HG03520 (cell line): ENCODE data around the gene EXD3.
A peak's percentile ranks its signal among the peaks of the same experiment; 100 is the strongest.
"Not testable (repeated sequence)": the region's sequence is repeated elsewhere in the genome, so short reads cannot be mapped to it uniquely, and the experiment has no call there.

Source experiments
- ATAC-seq: cut with Tn5 transposase; IDR thresholded peaks from one replicate; pipeline ENCODE4 v1.9.1; 2021; ENCODE audit warnings: mild to moderate bottlenecking, moderate library complexity; ENCODE audit not compliant: unreplicated experiment

Gene EXD3

DNA sequence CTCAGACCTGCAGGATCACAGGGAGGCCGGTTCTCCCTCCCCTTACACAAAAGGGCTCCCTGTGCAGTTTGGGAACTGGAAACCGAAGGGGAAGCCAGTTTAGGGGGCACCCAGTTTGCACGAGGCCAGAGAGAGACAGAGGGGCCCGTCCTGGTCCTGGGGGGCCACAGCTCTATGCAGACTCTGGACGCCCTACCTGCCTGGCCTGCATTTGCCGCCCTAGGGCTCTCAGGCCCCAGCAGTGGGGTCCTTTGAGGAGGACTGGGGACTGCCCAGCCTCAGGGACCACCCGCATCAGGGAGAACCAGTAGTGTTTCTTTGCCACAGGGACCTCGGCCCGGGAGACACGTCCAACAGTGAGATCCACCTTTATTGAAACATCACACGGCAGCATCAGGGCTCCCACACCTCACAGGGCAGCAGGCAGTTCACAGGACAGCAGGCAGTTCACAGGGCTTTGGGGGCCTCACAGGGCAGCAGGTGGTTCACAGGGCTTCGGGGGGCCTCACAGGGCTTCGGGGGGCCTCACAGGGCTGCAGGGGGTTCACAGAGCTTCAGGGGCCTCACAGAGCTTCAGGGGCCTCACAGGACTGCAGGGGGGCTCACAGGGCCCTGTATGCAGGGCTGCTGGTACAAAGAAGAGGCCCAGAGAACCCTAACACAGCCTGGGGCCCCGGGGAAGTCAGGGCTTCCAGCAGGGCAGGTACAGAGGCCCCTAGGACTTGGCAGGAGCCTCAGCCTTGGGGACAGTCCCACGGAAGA is 36.8 kb upstream of the EXD3 start:
- no peak for ATAC-seq

DNA sequence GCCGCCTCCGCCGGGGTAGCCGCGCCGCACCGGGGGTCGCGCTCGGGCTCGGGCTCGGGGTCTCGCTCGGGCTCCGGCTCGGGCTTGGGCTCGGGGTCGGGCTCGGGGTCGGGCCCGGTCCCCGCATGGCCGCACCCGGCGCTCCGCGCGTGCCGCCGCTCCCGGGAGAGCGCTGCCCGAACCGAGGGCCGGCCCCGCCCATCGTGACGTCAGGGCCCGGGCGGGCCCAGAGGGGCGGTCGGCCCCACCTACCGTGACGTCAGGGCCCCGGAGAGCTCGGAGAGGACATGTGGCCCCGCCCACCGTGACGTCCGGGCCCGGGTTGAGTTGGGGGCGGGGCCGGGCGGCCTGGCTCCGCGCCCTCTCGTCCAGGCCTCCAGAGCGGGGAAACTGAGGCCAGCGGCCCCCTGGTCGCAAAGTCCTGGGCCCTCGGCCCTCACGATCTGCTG is 36.2 kb upstream of the EXD3 start, which contains the start of gene NSMF:
NSMF (minus strand) TSS at position 183 of the 449 bp plus-strand sequence. CDS start 232 bp downstream, outside the sequence.
- peak; percentile 65 for ATAC-seq

DNA sequence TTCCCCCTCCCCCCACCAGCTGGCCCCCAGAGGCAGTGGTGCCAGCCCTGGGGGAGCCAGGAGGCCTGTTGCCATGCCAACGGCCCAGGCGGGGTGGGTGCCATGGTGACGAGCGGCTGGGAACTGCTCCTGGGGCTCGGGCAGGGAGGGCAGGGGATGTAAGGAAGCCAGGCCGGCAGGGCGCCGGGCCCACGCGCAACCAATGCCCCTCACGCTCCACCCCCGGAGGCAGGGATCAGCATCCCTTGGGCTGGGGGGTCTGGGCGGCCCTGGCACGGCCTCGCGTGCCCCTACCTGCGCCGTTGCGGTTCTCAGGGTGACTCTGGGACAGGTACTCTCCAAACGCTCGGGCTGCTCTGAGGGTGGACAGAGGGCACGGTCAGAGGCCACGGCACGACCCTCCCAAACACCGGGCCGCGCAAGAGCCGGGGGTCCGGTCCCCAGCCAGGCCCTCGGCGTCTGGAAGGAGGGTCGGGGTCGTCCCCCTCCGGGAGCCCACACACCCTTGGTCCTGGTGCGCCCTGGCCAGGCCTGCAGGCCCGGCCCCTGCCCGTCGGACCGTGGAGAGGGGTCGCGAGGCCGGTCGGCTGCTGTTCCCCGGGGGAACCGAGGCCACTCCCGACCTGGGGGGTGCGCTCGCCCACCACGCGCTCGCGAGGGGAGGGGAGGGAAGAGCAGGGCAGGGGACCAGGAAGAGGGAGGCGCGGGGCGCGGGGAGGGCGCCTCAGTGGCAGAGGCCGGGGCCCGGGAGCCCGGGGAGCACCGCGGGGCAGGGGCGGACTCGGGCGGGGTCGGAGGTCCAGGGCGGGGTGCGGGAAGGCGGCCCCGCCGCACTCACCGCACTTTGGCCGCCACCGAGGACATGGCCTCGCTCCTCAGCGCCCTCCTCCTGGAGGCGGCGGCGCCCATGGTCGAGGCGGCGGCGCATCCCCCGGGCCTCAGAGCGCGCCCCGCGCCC is 35.5 kb upstream of the EXD3 start:
- peak; percentile 10 for ATAC-seq

DNA sequence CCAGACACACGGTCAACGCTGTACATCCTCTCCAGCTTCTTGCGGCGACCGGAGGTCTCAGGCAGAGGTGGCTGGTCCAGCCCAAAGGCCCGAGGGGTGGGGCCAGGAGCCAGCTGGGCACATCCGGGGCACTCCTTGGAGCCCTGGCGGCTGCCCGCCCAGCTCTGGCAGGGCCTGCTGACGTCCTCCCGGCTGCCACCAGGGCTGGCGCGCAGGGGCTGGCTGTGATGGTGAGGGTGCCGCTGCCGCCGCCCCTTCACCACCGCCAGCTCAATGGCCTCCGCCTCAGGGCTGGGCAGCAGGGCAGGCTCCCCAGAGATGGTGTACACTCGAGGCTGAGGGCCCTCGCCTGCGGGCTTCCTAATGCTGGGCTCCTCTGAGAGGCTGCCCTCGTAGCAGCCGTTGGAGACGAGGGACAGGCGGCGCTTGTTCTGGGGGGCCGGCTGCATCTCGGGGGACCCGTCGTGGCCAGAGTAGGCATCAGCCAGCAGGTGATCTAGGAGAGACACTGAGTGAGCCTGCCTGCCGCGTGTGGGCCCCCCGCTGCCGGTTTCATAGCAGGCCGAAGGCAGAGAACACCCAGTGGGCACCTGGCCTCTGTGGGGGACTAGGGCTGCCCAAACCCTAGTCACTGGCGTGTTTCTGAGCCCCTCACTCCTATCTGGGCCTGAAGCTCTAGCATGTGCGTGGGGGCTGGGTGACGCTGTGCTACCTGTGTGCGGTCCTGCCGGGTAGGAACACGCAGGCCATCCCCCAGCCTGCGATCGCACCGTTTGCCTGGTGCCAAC is 34.6 kb upstream of the EXD3 start:
- ATAC-seq, result no peak

DNA sequence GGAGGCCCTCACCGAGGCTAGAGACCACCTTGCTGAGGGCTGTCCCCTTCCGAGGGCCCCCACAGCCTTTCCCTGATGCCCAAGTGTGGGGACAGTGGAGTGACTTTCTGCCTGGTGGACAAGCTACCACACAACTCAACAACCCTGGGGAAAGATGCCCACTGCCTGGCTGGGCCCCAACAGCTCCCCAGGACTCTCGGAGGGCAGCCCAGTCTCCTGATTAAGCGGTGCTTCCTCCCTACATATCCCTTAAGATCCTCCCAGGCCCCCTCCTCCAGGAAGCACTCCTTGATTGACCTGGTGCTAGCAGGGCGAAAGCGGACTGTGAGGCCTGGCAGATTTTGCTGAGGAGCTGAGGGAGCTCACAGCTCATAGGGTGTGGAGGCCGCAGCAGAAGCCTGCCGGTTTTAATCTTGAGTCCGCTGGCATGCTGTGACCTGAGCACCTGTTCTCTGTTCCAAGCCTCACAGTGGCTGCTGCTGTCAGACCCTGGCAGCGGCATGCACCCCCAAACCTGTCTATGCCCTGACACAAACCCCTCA is 34.0 kb upstream of the EXD3 start:
- ATAC-seq, result no peak

DNA sequence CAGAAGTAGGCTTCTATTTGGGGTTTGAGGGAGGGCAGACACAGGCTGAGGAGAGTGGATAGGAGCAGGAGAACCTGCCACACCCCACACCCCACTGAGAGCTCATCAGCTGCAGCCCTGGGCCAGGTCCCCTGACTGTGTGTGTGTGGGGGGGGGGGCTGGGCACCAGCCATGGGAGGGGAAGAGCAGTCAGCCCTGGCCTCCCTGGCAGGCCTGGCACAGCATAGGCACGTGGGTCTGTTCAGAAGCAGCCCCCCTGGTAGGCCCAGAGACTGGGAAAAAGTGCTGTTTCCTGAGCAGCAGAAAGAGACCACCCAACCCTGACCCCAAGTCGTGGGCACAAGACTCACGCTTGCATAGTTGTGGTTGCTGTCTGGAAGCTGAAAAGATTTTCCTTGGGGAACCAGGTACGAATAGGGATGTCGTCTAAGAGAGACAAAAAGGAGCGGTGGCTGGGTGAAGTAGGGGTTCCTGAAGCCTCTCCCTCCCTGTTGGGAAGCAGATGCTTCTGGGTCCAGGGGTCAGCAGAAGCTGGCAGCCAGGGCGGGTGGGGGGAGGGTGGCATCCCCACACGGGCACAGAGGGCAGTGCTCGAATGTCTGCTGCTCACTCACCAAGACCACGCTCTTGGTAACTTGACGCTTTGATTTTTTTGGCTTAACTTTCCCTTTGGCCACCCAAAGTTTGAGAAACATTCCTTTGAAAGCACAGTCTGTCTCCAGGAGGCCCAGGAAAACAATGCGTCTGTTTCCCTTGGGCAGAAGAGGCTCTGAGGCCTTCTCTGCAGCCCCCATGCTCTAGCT is 33.3 kb upstream of the EXD3 start:
- no peak for ATAC-seq

DNA sequence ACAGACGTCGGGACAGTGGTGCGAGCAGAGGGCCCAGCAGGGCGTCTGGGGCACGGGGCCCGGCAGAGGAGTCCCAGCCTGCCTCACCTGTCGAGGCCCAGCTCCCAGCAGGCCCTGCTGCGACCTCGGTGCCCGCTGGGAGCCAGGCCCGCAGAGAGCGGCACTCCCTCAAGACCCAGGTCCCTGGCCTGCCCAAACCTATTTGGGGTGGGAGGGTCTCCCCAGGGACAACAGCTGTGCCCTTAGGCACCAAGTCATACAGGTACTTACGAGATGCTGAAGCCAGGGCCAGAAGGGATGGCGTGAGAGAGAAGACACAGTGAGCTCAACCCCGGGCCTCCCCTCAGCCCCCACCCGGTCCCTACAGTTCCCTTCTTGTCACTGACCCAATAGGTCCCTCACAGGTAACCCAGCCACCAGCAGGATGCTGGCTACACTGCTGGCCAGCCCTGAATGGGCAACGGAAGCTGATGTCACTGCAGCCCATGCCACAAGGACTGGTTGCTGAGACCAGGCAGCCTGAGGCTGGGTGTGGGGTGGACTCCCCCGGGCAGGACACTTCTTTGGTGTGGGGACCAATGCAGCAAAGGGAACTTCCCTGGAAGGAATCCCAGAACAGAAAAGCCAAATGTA is 32.5 kb upstream of the EXD3 start:
- no peak for ATAC-seq

DNA sequence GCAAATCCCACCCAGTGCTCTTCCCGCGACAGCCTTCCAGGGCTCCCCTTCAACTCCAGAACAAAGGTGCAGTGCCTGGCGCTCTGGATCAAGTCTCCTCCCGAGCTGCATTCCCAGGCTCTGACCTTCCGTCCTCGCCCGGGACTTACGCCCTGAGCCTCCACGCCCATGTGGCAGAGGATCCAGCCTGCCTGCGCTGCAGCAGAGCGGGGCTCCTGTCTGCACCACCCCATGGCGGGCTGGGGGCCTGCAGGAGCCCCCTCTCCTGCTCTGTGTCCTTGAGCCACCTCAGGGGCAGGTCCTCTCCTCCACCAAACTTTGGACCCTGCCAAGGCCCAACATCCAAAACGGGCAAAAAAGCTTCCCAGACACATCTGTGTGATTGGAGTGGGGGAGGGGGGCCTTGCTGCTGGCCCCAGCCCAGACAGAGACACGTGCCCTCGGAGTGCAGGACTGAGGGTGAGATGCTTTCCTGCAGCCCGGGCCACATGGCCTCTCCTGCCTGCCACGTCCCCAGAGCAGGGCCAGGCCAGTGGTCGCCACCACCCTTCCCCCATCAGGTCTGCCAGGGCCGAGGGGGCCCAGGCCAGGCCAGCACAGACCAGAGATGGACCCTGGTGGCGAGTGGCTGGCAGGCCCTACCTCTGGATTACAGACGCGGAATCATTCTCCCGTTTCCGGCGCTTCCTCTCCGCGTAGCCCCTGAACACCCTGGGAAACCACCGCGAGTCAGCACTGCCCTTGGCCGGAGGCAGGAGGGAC is 31.8 kb upstream of the EXD3 start:
- ATAC-seq, result no peak

DNA sequence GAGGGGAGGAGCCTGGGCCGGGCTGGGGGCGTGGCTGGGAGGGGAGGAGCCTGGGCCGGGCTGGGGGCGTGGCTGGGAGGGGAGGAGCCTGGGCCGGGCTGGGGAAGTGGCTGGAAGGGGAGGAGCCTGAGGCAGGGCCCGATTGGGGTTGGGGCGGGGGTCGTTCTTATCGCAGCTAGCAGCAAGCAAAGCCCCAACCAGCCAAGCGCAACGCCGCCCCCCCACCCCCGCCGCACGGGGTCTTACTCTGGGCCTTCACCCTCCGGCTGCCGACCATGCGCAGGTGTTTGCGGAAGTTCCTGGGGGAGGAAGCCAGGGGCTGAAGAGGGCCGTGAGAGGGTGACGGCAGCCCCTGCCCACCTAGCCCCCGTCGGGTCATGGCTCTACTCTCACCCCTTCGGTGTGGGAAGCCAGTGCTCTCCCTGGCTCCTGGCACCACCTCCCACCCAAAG is 31.2 kb upstream of the EXD3 start:
- ATAC-seq, result no peak

DNA sequence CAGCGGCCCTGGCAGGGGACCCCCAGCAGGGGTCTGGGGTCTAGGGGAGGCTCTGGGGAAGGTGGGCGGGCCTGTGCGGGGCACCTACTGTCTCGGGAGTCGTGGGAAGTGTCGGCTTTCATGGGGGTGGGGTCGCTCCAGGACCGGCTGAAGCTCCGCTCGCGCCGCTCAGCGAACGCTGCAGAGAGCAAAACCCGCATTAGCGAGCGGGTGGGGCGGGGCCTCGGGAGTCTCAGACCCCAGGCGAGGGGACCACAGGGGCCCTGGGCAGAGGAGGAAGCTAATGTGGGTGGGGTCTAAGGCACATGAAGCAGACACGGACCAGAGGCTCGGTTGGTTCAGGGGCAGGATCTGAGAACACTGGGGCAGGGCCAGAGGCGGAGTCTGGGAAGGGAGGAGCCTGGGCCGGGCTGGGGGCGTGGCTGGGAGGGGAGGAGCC is 30.7 kb upstream of the EXD3 start:
- ATAC-seq, result no peak

DNA sequence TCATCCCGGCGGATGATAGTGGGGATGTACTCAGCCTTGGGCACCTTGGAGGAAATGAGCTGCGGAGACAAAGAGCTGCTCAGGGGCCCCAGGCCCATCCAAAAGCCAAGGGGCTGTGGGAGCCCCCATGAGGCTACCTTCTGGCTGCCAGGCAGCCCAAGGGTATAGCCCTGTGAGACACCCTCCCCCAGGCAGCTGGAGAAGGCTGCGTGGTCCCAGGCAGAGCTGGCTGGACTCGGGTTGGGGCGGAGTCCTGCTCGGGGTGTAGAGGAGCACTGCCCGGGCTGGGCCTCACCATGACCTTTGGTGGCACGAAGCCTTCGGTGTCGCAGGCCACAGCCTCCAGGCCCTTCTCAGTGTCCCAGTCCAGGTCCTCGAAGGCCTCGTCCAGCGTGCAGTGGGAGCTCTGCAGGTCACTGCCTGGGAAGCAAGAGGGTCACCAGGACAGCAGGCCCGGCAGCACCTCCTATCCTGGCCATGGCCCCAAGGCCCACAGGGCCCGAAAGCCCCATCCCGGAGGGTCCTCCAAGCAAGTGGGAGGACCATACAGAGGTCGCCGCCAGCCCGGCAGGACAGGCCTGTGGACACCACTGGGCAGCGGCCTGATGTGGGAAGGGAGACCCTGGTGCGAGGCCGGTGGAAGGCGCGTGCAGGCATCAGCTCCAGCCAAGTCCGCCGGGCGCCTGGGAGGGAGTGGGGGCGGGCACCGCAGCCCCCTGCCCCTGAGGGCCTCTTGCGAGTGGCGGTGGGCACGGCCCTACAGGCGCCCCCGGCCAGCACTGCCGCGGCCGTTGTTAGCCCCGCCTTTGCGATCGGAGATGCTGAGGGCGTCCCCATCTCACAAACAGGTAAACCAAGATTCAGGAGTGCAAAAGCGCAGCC is 30.0 kb upstream of the EXD3 start:
- no peak for ATAC-seq

DNA sequence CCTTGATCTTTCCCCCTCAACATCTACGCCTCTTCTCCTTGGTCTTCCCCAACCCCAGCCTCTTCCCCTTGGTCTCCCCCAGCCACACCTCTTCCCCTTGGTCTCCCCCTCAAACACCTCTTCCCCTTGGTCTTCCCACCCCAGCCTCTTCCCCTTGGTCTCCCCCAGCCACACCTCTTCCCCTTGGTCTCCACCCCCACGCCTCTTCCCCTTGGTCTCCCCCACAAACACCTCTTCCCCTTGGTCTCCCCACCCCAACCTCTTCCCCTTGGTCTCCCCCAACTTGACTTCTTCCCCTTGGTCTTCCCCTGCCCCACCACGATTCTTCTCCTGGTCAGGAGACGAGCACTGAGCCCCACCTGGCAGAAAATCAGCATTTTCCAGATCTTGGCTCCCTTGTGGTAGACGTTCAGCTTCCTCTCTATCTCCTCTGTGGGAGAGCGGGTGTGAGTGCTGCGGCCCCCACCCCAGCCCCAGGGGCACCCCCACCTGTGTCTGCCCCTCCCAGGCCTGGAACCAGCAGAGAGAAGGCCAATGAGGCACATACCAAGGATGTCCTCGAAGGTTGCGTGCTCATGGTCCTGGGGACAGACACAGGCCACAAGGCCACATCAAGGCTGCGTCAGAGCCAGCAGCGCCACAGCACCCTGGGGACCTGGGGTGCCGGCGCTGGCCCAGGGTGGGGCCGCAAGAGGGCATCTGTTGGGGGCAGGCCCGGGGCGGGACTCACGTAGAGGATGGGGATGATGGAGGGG is 29.2 kb upstream of the EXD3 start:
- no peak for ATAC-seq

DNA sequence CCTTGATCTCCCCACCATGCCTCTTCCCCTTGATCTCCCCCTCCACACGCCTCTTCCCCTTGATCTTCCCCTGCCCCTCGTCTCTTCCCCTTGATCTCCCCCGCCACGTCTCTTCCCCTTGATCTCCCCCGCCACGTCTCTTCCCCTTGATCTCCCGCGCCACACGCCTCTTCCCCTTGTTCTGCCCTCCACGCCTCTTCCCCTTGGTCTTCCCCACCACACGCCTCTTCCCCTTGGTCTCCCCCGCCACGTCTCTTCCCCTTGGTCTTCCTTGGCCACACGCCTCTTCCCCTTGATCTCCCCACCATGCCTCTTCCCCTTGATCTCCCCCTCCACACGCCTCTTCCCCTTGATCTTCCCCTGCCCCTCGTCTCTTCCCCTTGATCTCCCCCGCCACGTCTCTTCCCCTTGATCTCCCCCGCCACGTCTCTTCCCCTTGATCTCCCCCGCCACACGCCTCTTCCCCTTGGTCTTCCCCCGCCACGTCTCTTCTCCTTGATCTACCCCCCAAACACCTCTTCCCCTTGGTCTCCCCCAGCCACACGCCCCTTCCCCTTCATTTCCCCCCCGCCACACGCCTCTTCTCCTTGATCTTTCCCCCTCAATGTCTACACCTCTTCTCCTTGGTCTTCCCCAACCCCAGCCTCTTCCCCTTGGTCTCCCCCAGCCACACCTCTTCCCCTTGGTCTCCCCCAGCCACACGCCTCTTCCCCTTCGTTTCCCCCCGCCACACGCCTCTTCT is 28.5 kb upstream of the EXD3 start:
- not testable (repeated sequence) for ATAC-seq

DNA sequence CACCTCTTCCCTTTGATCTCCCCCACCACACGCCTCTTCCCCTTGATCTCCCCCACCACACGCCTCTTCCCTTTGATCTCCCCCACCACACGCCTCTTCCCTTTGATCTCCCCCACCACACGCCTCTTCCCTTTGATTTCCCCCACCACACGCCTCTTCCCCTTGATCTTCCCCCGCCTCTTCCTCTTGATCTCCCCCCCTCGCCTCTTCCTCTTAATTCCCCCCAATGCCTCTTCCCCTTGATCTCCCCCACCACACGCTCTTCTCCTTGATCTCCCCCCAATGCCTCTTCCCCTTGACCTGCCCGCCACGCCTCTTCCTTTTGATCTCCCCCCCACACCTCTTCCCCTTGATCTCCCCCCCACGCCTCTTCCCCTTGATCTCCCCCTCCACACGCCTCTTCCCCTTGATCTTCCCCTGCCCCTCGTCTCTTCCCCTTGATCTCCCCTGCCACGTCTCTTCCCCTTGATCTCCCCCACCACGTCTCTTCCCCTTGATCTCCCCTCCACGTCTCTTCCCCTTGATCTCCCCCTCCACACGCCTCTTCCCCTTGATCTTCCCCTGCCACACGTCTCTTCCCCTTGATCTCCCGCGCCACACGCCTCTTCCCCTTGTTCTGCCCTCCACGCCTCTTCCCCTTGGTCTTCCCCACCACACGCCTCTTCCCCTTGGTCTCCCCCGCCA is 27.7 kb upstream of the EXD3 start:
- not testable (repeated sequence) for ATAC-seq

DNA sequence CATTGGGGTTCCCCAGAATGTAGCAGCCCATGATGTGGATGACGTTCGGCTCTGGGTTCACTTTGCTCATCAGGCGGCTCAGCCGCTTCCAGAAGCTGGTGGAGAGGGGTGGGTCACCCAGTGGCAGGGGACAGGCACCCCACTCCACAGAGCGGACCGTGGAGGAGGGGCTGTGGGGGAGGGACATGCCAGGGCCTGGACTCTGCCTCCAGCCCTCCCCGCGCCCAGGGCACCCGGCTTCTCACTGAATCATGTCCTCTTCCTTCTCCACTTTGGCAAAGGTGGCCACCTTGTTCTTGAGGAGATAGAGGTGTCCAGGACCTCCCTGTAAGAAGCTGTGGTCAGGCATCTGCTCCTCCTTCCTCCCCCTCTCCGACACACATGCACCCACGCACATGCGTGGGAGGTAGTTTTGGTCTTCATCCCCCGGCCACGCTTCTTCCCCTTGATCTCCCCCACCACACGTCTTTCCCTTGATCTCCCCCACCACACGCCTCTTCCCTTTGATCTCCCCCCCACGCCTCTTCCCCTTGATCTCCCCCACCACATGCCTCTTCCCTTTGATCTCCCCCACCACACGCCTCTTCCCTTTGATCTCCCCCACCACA is 27.1 kb upstream of the EXD3 start:
- ATAC-seq, result no peak
